NCI-H2029 (cell line): ENCODE measurements around the gene OST4.
A peak's percentile ranks its signal among the peaks of the same experiment; 100 is the strongest.
"Not testable (repeated sequence)": the region's sequence is repeated elsewhere in the genome, so short reads cannot be mapped to it uniquely, and the experiment has no call there.

ENCODE experiments used
- DNase-seq: peaks from one replicate; lab custom pipeline; 2025; lab: John Stamatoyannopoulos, UW

The OST4 gene

GRCh38 chr2:27079233-27080139 lies 8.0 kb upstream of the OST4 start:
- DNase-seq: no peak

- DNase-seq: no peak
Measured at GRCh38 chr2:27078267-27079194, 7.1 kb upstream of the OST4 start, which contains the start of gene EMILIN1. Gene EMILIN1 (plus strand): TSS chr2:27078615. CDS start chr2:27079066, 451 bp downstream.

GRCh38 chr2:27077231-27077630 lies 5.8 kb upstream of the OST4 start:
- DNase-seq: no peak

- DNase-seq: no peak
Measured at GRCh38 chr2:27076323-27076722, 4.9 kb upstream of the OST4 start.

DNA sequence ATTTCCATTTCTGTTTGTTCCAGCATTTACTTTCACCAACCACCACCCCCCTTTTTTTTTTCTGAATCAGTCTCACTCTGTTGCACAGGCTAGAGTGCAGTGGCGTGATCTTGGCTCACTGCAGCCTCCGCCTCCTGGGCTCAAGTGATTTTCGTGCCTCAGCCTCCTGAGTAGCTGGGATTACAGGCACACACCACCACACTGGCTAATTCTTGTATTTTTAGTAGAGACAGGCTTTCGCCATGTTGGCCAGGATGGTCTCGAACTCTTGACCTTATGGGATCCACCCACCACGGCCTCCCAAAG lies 4.1 kb upstream of the OST4 start:
- DNase-seq: not testable (repeated sequence)

DNA sequence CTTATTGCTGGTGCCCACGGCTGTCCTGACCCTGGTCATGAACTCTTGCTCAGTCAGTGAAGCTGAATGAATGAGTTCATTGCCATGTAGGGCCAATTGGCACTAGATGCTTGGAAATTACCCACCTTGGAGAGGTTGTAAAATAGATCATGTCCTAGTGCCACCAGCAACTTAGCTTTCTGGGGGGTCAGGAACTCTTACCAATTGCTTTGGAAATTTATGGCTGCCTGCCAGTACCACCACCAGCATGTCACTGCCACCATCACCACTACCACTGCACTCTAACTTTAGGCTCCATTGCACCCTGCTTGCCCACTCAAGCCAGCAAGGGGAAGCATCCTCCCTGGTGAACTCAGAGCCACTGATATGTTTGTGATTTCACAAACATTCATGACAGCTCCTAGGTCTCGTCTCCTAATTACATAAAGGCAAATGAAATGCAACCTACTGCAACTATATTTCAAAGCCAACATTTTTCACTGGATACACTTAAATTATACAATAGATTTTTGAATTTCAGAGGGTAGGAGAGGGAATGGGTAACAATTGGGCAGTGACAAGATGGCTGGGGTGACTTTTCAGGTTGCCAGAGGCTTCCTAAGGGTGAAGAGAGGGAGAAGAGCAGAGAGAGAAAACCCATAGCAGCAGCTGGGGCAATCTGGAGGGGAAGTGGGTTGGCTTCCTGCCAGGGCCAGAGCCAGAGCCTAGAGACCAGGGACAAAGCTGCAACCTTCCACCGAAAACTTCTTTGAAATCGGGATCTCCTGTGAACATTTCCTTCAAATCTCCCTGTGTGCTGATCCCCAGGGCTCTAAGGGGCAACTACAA lies 3.5 kb upstream of the OST4 start:
- peak; percentile 17 for DNase-seq

- no peak for DNase-seq
Measured at GRCh38 chr2:27073782-27074181, 2.3 kb upstream of the OST4 start.

DNA sequence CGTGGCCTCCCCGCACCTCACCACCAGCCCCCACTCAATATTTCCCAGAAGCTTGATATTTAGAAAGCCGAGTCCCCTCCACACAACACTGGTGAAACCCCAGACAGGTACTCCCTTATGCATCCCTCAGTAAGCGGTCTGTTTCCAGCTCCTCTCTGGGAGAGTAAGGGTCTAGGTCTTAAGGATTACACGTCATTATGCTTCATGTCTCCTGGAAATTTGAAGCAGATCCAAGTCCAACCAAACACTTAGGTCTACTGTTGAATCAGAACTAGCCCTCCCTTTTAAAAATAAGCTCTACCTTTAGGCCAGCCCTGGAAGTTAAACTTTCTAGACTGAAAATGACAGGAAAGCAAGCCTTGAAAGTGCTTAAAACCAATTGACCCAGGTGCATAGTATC lies 1.5 kb upstream of the OST4 start:
- no peak for DNase-seq

DNA sequence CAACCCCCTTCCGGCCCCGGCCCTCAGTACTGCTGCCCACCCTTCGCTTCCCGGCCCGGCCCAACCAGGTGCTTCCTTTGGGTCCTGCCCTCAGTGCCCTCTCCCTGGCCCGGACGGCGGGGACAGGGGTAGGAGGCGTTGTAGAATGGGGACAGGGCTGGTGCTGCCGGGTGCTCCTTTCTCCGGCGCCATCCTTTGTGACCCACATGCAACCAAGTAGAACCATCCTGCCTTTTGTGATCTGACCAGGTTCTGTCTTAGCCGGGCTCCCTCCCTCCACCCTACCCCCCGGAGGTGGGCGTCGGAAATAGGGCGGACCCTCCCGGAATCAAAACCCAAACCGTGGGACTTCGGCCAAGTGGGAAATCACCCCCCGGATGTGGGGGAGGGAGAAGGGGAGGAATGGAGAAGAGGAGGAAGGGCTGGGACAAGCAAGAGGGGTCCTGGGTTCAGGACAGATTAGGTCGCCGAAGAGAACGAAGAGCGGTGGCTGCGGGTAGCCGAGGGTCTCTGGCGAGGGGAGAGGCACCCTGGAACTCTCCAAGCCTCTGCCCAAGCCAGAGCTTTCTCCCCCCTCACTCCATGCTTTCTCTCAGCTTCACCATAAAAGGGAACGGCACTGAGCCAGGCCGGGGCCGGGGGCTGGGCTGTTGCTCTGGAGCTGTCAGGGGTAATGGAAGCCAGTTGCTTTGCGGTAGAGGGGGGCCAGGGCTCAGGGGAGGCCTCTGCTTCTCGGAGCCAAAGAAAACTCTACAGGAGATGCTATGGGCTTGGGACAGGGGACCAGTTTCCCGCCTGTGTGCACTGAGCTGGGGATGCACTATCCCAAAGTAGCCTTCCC lies 756 bp upstream of the OST4 start:
- no peak for DNase-seq

GRCh38 chr2:27070653-27071276 lies 689 bp downstream of the OST4 start:
- DNase-seq: no peak

DNA sequence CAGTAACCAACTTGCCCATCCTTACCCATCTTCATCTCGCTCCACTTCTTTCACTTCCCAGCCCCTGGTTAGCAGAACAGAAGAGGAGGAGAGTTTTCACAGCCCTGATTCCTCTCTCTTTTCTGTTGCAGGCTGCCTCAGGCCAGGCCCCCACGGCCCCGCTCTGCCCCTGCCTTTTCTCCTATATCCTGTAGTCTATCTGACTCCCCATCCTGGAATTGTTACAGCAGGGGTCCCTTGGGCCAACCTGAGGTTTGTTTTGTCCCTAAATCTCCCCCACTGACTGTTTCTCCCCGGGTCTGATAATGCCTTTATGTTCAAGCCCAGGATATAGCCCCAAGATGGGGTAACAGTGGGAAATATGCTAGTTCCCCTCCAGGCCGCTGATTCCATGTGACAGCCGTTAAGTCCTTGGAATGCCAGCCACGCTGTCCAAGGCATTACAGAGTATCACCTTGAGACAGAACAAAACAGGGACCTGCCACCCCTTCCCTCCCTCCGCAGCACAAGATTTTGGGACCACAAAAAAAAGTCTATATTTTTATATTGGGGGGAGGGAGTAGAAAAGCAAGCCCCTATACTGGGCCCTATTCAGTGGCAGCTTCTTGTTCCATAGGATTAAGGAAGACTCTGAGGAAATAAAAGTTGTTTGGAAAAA lies 1.4 kb downstream of the OST4 start:
- no peak for DNase-seq

GRCh38 chr2:27069436-27069835 lies 2.0 kb downstream of the OST4 start:
- no peak for DNase-seq

DNA sequence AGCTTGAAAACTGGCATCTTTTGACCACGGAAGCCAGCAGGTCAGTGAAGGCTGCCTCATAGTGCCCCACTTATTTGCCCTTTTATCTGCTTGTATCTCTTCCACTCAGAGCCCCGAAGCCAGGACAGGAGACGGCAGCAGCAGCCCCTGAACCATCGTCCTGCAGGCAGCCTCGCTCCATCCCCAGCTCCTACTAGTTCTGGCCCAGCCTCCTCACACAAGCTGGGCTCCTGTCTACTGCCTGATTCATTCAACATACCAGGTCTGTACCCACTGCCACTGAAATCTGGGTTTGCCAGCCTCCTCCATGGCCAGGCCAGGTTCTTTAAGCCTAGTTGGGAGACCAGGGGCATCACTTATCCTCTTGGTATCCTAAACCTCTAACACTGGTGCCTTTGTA lies 4.1 kb downstream of the OST4 start:
- DNase-seq: no peak

- no peak for DNase-seq
Measured at GRCh38 chr2:27065128-27065527, 6.3 kb downstream of the OST4 start.

GRCh38 chr2:27060323-27060722 lies 11.1 kb downstream of the OST4 start:
- no peak for DNase-seq

DNA sequence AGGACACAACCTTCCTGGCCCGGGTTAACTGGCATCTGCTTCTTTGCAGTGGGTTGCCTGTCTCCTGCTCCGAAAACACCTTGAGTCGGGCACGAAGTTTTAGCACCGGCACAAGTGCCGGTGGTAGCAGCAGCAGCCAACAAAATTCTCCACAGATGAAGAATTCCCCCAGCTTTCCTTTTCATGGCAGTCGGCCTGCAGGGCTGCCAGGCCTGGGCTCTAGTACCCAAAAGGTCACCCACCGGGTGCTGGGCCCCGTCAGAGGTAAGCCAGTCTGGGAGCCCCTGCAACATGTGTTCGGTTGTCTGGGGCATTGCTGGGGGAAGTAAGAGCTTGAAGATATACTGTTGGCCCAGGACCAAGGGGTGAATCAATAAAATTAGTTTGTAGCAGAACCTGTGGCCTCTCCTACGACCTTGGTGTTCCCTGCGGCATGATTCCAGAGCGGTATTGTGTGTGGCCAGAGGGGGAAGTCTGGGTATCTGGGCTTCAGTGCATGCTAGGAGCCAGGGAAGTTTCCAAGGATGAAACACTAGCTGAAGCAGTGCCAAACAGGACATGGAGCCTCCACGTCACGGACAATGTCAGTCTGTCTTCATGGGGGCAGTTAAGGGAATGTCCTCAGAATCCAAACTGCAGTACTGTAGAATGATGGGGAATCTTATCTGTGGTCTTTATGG lies 12.2 kb downstream of the OST4 start:
- DNase-seq: no peak

DNA sequence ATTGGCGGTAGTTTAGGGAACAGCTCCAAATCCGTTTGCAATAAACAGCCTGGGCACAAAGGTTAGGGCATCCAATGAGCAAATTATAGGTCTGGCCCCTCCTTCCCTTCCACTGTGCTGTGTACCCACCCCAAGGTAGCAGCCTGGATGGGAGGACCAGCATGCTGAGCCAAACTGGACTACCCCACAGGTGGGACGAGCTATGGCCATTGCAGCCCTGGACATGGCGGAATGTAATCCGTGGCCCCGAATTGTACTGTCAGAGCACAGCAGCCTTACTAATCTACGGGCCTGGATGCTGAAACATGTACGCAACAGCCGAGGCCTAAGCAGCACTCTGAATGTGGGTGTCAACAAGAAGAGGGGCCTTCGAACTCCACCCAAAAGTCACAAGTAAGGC lies 13.2 kb downstream of the OST4 start:
- no peak for DNase-seq

DNA sequence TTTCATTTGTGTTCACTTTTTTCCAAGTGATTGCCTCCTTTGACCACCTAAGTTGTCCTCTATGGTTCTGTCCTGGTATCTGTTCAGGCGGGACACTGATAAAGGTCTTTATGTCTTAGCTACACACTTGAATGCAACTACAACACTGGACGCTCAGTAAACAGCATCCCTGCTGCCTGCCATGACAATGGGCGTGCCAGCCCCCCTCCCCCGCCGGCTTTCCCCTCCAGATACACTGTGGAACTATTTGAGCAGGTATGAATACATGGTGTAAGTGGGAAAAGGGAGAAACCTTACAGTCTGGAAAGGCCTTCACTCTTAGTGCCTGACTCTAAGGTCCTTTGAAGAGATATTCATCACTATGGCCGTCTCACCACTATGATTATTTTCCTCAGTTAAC lies 14.3 kb downstream of the OST4 start:
- DNase-seq: no peak

- no peak for DNase-seq
Measured at GRCh38 chr2:27054721-27055120, 16.7 kb downstream of the OST4 start.

DNA sequence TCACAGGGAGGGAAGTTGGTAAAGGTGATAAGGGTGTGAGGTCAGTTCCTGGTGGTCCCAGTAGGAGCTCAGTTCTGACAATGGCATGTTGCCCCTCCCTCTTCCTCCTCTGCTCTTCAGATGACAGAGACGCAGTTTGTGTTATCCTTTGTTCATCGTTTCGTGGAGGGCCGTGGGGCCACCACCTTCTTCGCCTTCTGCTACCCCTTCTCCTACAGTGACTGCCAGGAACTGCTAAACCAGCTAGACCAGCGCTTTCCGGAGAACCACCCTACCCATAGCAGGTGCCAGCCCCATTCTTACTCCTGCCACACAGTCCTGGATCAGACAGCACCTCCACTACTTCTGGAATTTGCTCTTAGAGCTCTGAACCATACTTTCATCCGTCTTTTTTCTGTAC lies 17.7 kb downstream of the OST4 start:
- DNase-seq: no peak
